GM19372 (cell line): ENCODE measurements around the gene SURF6.

Experiments
- ATAC-seq: cut with Tn5 transposase; IDR thresholded peaks from one replicate; pipeline ENCODE4 v1.9.1; 2021; ENCODE audit warnings: mild to moderate bottlenecking, low read depth, moderate library complexity; ENCODE audit not compliant: unreplicated experiment

SURF6 gene

DNA sequence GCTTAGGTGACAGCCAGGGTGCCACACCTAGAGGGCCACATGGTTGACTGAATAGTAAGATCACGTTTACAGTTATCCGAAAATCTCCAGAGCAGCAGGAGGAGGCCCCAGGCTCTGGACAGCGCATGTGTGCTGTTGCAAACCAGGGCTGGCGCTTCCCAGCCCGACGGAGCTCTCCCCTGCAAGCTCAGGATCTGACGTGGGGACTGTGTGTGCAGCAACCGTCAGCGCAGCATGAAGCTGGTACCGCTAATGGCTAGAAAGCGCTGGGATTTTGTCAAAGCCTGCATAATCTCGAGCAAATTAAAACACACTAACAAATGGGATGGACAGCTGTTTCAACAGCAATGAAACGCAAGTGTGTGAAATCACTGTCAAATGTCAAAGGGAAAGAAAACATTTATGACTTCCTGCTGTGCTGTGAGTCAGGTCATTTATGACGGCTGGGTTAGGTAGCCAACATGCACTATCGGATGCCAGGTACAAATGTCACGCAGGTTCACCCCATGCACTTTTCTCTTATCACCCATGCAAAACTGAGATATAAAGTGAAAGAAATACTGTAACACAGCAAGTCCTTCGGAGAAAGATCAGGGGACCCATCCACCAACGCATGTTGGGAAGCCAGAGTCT, 32.4 kb upstream of the SURF6 start:
- ATAC-seq: no peak

DNA sequence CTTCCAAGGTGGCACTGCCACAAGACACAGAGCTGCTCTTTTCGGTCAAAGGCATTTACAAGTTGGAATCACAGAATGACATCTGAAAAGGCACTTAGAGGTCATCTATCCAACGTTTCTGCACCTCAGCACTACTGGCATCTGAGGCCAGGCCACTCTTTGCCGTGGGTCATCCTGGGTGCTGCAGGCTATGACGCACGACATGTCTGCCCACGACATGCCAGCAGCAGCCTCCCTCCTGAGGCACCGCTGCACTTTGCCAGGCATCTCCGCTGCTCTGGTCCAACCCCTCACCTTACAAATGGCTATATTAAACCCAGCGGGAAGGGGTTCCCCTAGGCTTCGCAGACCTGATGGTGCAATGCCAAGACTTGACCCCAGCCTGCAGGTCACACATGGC, 31.8 kb upstream of the SURF6 start:
- ATAC-seq: no peak

DNA sequence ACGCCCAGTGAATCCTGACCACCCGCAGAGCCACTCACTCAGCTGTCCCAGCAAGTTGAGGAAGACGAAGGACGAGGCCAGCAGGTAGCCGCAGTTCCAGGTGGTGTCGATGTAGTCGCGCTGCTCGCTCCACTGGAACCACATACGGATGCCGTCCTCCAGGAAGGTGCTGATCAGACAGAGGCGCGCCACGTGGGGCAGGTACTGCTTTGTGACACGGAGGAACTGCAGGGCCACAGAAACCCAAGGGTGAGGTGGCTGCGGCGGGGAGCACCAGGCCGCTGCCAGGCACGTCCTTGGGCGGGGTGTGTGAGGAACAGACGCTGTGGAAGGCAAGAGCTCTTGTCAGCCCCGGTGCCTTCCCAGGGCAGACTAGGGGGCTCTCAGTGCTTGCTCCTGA, 31.2 kb upstream of the SURF6 start:
- no peak for ATAC-seq

DNA sequence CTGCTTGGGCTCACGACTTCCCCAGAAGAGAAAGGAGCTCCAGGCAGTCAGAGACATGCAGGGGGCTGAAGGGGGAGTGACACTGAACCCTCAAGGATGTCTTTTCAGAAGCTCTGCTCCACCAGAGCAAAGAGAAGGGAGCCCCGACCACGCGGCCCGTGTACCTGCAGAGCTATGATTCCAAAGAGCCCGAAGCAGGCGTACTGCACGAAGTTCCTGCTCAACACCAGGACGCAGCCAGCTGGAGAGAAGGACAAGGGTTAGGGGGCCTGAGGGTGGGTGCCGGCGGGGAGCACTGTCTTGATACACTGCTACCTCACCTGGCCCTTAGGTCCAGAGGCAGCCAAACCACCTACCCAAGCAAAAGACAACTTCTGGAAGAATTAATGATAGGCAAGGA, 30.4 kb upstream of the SURF6 start:
- no peak for ATAC-seq

DNA sequence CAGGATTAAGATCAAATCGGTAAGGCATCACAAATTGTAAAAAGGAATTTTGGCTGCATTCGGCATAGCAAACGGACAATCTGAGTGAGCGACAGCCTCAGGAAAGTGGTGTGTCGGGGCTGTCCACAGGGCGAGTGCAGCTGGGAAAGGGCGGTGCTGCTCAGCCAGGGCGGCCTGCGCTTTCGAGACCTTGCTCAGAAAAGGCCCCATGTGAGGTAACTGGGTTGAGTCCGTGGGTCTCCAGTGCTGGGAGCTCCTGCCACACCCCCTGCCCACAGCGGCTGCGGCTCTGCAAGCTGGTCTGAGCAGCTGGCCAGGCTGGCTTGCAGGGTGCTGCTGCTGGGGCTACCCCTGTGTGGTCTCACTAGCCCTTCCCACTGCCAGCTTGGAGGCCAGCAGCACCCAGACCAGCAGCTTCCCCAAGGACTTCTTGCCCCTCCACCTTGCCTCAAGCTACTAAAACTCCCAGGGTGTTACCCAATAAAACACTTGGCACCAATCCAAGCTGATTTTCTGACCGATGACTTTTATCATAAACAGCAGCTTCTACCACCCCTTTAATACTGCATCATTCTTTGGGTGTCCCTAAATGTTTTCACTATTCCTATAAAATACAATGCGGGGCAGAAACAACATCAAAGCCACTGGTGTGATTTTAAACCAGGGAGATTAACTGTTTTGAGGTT, 26.5 kb upstream of the SURF6 start:
- ATAC-seq: no peak

DNA sequence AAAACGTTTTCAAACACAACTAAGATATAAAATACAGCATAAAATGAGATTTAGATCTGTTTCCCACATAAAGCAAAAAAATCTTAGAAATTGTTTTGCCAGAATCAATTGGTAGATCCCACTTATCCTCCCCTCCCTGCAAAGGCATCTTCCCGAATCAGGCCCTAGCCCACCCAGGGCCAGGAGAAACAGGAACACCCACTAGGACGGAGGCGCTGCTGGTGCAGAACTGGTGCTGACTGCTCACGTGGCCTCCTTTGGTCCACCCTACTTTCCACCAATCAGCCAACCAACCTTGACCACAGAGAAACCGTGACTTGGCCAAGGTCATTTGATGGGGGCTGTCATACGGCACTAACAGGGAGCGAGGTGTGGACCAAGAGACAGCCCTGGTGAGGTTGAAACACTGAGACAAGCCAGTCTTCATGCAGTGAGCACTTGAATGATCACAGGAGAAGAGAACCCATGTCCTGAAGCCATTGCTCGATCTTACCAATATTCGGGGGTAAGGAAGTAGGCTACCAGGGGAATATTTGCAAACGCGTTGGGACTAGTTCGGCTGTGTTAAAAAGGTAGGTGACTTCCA, 25.6 kb upstream of the SURF6 start:
- no peak for ATAC-seq

DNA sequence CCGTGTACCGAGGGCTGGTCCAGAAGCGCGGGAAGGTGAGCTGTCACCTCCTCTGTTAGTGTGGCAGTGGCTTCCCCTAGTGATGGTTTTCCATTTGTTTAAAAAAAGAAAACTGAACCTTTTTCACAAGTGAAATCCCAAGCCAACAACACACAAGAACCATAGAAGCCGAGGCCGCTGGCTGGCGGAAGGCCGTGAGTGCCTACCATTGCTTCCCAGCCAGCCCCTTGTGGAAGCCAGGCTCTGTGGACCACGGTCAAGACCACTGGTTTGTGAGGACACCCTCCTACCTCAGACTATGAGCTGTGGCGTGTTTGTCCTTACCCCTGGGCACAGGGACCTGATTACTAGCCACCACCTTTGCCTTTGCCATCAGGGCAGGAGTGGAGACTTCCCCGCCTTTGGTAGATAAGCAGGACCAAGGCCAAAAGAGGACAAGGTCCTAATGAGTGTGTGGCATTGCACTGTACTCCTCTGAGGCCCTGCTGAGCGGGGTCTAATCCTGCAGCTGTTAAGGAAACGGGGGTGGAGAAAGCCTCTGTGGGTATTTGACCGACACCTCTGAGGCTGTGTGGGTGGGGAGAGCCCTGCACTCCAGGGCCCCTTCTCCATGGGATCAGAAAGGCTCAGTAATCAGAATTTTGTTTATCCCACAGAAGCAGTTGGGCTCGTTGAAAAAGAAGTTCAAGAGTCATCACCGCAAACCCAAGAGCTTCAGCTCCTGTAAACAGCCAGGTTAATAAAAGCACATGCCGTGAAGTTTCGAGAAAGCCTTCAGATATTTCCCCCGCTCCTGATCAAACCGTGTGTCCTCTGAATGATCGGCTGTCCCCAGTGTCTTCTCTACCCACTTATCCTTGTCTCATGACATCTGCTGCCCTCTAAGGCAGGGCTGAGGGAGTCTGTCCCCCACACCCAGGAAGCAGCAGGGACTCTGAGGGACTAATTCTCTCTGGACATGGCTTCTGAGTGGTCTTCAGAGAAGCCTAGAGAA, 24.7 kb upstream of the SURF6 start:
- no peak for ATAC-seq

DNA sequence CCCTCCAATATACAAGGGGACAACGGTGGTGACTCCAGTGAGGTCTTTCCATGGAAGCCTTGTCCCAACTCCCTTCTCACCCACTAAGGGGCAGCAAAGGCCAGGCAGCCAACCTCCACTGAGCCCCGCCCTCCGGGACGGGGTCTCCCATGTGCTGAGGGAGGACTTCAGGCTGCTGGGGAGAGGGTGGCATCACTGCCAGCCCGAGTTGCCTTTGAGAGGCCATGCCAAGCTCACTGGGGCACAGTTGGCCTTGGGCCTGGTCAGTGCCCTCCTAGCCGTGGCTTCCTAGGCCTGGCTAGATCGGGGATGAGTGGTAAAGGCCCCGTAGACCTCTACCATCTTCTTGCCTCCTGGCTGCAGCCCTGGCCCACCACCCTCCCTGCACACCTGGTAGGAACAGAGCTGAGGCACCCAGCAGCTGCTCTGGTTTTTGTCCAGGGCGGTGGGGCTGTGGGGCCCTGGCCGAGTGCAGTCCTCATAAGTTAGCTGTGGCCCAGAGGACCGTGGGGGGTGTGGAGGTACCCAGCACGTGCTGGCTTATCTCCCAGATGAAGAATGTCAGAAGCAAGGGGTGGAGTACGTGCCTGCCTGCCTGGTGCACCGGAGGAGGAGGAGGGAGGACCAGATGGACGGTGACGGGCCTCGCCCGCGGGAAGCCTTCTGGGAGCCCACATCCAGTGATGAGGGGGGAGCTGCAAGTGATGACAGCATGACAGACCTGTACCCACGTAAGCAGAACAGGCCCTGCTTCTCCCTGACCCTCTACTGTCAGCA, 23.6 kb upstream of the SURF6 start:
- no peak for ATAC-seq

DNA sequence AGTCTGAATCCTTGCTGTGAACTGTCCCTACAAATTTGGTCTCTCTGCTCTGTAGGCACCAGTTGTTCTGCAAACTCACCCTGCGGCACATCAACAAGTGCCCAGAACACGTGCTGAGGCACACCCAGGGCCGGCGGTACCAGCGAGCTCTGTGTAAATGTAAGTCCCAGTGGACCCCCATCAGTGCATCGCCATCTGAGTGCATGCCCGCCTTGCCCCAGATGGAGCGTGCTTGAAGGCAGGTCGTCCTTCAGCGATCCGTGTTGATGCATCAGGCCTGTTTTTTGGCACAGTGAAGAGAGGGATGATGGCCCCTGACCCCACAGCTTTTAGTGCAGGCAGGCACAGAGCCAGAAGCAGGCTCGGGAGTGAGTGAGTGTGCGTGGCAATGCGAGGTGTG, 21.7 kb upstream of the SURF6 start:
- no peak for ATAC-seq

DNA sequence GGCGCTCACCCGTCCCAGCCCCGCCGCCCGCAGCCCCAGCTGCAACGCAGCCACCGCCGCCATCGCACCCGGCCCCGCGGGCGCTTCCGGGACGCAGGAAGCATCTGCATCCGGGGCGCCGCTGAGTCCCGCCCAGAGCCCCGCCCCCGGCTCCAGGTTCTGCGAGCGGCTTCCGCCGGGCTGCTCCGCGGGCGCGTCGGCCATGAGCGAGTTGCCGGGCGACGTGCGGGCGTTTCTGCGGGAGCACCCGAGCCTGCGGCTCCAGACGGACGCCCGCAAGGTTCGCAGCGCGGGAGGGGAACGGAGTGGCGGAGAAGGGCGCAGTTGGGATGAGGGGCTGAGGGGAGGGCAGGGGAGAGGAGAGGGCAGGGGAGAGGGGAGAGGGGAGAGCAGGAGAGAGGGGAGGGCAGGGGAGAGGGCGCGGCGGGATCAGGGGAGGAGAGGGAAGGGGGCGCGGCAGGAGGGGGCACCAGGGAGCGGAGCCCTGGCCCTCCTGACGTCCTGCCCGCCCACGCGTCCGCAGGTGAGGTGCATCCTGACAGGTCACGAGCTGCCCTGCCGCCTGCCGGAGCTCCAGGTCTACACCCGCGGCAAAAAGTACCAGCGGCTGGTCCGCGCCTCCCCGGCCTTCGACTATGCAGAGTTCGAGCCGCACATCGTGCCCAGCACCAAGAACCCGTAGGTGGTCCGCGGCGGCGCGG, 20.6 kb upstream of the SURF6 start, which contains the start of the genes SURF1 and SURF2:
Gene SURF1 (minus strand): TSS at position 97 of the 701 bp plus-strand sequence. CDS start 34 bp downstream, at position 63.
Gene SURF2 (plus strand): TSS at position 160 of the 701 bp plus-strand sequence. CDS start 43 bp downstream, at position 203.
- ATAC-seq: peak; percentile 67

DNA sequence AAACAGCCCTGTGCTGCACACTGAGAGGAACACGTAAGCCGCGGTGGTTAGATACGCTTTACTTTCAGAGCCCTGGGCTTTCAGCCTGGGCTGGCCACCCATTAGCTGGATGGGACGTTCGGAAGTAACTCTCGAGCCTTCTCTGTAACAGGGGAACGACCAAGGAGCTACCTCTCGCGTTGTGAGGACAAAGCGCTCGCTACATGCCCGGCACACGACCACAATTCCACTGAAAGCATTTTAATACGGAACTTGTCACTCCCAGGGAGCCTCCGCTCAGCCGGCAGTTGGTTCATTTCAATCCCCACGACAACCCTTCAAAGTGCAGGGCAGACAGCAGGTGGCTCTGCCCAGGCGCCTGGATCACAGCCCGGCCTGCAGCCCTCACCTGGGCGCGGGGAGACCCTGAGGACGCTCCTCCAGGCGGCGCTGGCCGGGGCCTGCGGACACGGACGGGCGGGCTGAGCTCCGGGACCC, 19.9 kb upstream of the SURF6 start:
- peak; percentile 24 for ATAC-seq

DNA sequence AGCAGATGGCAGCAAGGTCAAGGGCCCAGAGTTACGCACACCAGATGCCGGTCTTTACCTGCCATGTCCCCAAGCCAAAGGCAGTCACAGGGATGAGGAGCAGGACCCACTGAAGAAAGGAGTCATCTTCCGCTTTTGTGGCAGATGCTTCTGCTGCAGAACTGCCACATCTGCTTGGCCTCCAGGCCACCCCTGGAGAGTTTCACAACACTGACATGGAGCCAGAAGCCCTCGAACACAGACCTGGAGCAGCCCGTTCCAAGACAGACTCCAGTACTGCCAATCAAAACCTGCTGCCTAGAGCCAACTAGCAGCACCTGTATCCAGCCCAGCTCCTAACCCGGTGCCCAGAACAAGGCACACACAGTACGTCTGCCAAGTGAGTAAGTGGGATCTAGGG, 18.8 kb upstream of the SURF6 start:
- no peak for ATAC-seq

DNA sequence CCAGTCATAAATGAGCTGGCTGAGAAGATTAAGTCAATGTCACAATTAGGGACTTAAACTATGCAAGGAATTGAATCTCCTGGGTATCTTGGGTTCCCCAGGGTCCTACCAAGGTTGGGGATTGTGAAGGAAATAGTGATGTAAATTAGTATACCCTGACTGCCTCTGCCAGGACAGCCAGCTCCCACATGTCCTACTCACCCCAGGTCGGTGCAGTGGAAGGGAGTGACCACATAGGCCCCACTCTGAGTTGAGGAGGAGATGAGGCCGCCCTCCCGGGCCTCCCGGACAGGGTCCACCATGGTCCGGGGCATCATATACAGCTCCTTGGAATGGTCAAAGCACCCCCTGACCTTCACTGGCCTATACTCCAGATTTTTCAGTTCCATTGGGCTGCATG, 17.6 kb upstream of the SURF6 start:
- no peak for ATAC-seq

DNA sequence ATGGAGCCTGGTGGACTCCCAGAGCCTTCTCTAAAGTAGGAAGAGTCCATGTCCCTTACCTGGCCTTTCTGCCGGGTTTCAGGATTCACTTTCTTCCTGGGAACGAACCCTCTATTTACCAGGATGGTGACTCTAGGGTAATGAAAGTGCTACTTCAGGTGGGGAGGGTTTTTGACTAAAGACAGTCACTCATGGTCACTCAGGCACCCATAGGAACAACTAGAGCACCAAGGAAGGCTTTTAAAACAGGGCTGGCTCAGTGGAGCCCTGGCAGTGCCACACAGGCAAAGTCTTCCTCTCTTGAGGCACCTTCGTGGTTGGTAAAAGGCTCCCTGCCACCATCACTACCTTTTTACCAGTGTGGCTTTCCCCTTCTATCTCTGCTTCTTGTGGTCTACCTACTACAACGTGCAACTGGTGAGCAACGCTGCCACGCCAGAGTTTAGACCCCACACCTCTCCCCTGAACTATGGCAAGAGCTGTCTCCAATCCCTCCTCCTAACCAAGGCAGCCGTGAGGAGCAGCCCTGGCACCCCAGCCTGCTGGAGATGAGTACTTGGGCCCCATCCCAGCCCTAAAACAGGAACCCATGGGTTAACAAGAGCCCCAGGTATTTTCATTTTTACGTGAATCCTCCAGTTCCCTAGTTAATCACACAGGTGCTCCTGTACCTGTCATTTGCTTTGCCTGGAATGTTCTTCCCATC, 16.8 kb upstream of the SURF6 start:
- ATAC-seq: no peak

DNA sequence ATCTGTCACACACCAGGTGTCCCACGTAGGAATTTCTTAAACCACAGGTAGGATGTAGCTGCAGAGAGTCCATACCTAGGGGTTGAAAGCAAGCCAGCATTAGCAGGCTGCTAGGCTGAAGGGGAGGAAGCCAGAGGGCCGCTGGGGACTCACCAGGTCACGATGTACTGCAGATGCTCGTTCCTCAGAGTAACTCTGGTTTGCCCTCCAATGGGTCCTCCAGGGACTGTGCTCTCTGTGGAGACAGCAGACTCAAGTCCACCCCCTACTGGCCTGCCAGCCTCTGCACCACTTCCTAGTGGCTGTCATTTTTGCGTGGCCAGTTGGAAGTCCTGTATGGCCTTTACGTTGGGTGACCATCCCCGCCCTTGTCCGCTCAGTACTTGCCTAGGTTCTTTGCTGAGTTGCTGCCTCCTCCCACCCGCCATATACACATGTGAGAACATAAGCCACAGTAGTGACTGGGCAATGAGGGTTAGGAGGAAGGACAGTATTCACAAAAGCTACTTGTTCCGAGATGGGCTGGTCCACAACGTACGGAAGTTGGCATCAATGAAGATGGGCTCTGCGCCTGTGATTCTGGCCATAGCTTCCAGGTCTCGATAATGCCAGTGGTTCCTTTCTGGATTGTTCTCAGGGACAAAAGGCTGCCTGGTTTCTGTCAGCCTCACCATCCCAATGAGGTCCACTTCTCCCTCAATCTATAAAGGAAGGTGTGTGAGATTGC, 16.1 kb upstream of the SURF6 start:
- no peak for ATAC-seq

DNA sequence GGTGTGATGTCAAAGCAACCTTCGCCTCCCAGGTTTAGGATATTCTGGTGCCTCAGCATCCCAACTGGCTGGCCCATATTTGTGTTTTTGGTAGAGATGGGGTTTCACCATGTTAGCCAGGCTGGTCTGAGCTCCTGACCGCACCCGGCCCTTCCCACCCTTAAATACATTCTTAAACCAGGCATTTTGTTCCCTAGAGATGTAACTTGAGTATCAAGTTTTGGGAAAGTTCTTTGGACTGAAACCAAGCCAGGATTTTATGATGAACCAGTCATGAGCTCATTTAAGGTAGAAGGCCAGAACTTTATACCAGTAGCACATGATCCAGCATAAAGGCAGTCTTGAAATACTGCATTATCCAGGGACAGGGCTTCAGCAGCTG, 15.5 kb upstream of the SURF6 start:
- ATAC-seq: no peak

DNA sequence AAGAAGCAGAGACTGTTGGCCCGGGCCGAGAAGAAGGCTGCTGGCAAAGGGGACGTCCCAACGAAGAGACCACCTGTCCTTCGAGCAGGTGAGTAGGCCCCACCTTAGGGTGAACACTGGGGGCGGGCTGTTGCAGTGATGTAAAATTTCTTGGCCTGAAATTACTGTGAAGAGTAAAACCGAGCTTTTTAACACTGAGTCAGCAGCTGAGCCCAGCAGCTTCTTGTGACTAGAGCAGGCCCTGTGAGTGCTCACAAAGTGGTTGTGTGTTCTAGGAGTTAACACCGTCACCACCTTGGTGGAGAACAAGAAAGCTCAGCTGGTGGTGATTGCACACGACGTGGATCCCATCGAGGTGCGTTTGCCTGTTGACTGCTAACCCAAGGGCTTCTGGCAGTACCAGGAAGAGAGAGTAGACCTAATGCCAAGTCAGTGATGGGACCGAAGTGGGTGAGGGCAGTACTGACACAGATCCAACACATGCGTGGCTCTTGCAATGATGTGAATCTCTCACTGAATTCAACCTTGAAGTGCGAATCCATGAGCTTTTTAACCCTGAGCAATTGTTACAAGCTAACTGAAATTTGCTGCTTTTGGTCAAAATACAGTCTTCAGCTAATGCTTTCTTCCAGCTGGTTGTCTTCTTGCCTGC, 14.1 kb upstream of the SURF6 start:
- ATAC-seq: no peak
